HepG2 (cell line): Measurements from ENCODE around the gene GGNBP2. TPM values are rescaled to one million over a fixed set of nuclear protein-coding genes. Genes with fewer than 3 reads are reported as not detected.

Source experiments
- BRD4 ChIP-seq: sonication (generic); formaldehyde crosslinking; IDR thresholded peaks from 2 replicates; pipeline ENCODE4 v1.4.0; 2020; ENCODE audit warnings: missing genetic modification reagents
- KDM1A ChIP-seq: IDR thresholded peaks from 2 replicates; pipeline ENCODE4 v1.6.1; 2016; ENCODE audit warnings: missing compliant biosample characterization
- KDM3A ChIP-seq: IDR thresholded peaks from 2 replicates; pipeline ENCODE4 v1.6.1; 2018; ENCODE audit warnings: low read depth, missing compliant biosample characterization
- KLF16 ChIP-seq, 2 experiments: sonication (generic) in 1 of 2; formaldehyde crosslinking in 1 of 2; IDR thresholded peaks; 2 replicates each; pipeline versions ENCODE4 v1.6.1 to v1.8.0; 2016 to 2023; ENCODE audit warnings: missing genetic modification reagents in 2 of 2, missing compliant biosample characterization in 1 of 2
- KMT2B ChIP-seq: IDR thresholded peaks from 2 replicates; pipeline ENCODE4 v1.6.1; 2016; ENCODE audit warnings: missing genetic modification reagents, missing compliant biosample characterization
- MAZ ChIP-seq, 2 experiments: sonication (generic) in 1 of 2; formaldehyde crosslinking in 1 of 2; IDR thresholded peaks; 2 replicates each; pipeline versions ENCODE4 v1.5.0 to v1.6.1; 2012 to 2020; ENCODE audit warnings: low read depth in 2 of 2, mild to moderate bottlenecking in 2 of 2, borderline replicate concordance in 1 of 2, improper control_type of control experiment in 1 of 2, low read length in 1 of 2, missing genetic modification reagents in 1 of 2, moderate library complexity in 1 of 2
- MIER3 ChIP-seq: IDR thresholded peaks from 2 replicates; pipeline ENCODE4 v1.6.1; 2016; ENCODE audit warnings: missing compliant biosample characterization, borderline replicate concordance
- MYNN ChIP-seq: sonication (generic); formaldehyde crosslinking; IDR thresholded peaks from 2 replicates; pipeline ENCODE4 v1.4.0; 2020; ENCODE audit warnings: mild to moderate bottlenecking, low read depth, missing genetic modification reagents
- PBX2 ChIP-seq: IDR thresholded peaks from 2 replicates; pipeline ENCODE4 v1.6.1; 2016; ENCODE audit warnings: control low read depth
- REL ChIP-seq: sonication (generic); formaldehyde crosslinking; conservative IDR thresholded peaks from 2 replicates; pipeline ENCODE4 v1.8.0; 2022; ENCODE audit warnings: mild to moderate bottlenecking, missing genetic modification reagents, moderate library complexity
- THYN1 ChIP-seq: sonication (generic); formaldehyde crosslinking; IDR thresholded peaks from 2 replicates; pipeline ENCODE4 v1.8.1; 2023; ENCODE audit warnings: low read depth, mild to moderate bottlenecking, moderate library complexity, missing genetic modification reagents, borderline replicate concordance
- TRIM22 ChIP-seq: fragments of 450-650 bp; IDR thresholded peaks from 2 replicates; pipeline ENCODE4 v1.6.1; 2017
- UBTF ChIP-seq: sonication (generic); formaldehyde crosslinking; IDR thresholded peaks from 2 replicates; pipeline ENCODE4 v1.4.0; 2020; ENCODE audit warnings: mild to moderate bottlenecking, missing genetic modification reagents
- ZBTB34 ChIP-seq: sonication (generic); formaldehyde crosslinking; IDR thresholded peaks from 2 replicates; pipeline ENCODE4 v1.8.0; 2022; ENCODE audit warnings: mild to moderate bottlenecking, missing genetic modification reagents
- ZNF160 ChIP-seq: sonication (generic); formaldehyde crosslinking; IDR thresholded peaks from 2 replicates; pipeline ENCODE4 v1.8.0; 2022; ENCODE audit warnings: mild to moderate bottlenecking, inconsistent platforms, missing genetic modification reagents
- ZNF280B ChIP-seq: sonication (generic); formaldehyde crosslinking; IDR thresholded peaks from 2 replicates; pipeline ENCODE4 v1.5.0; 2020; ENCODE audit warnings: missing genetic modification reagents, mild to moderate bottlenecking, borderline replicate concordance
- ZNF713 ChIP-seq: sonication (generic); formaldehyde crosslinking; IDR thresholded peaks from 2 replicates; pipeline ENCODE4 v1.4.0; 2020; ENCODE audit warnings: mild to moderate bottlenecking, missing genetic modification reagents
- ZNF746 ChIP-seq: sonication (generic); formaldehyde crosslinking; IDR thresholded peaks from 2 replicates; pipeline ENCODE4 v1.8.0; 2022; ENCODE audit warnings: mild to moderate bottlenecking, missing genetic modification reagents
- ZNF781 ChIP-seq: sonication (generic); formaldehyde crosslinking; IDR thresholded peaks from 2 replicates; pipeline ENCODE4 v1.5.1; 2020; ENCODE audit warnings: borderline replicate concordance, mild to moderate bottlenecking, missing genetic modification reagents; ENCODE audit errors: not compliant biosample characterization
- ZNF879 ChIP-seq: sonication (generic); formaldehyde crosslinking; IDR thresholded peaks from 2 replicates; pipeline ENCODE4 v1.8.1; 2023; ENCODE audit warnings: missing genetic modification reagents
- polyA plus RNA-seq, 8 experiments: library from polyadenylated mRNA; depleted of rRNA in 3 of 8; stranded (reverse) in 7 of 8; unstranded in 1 of 8; fragments of >200 nt; fragmentation: Illumina TruSeq in 4 of 8; extraction: Trizol in 4 of 8; gene quantifications; 2 replicates each; pipeline versions ENCODE4 v1.2.1 to v1.2.3, GENCODE V29; 2011 to 2016; ENCODE audit warnings: low read depth in 4 of 8, missing spikeins in 1 of 8, mixed read lengths in 1 of 8; ENCODE audit not compliant: insufficient read depth in 1 of 8
- total RNA-seq, 5 experiments: library from RNA; depleted of rRNA; stranded (reverse); fragments of >200 nt; fragmentation: Illumina TruSeq; extraction: Trizol; gene quantifications; 2 replicates each; pipeline ENCODE4 v1.2.3, GENCODE V29; 2016; ENCODE audit warnings: low read depth in 1 of 5

GGNBP2 gene
- total and polyA plus RNA-seq, 2 of the 13 experiments (the other 11 are each of a cell fraction or from before 2014, with no cell fraction given) = 53.3 to 84.2 TPM

- peak; percentile 89 for TF ChIP-seq UBTF (CRISPR knock-in tag)
- TF ChIP-seq ZNF879 (CRISPR knock-in tag) = no peak
- TF ChIP-seq BRD4 = 0 out of 2 replicates have a peak, but pooled peaks have one; percentile 22
- peak; percentile 95 for TF ChIP-seq ZNF746 (CRISPR knock-in tag)
- TF ChIP-seq MYNN (CRISPR knock-in tag) = 0 out of 2 replicates have a peak, but pooled peaks have one; percentile 34
- no peak for TF ChIP-seq ZNF713 (CRISPR knock-in tag)
- no peak for TF ChIP-seq ZNF781 (CRISPR knock-in tag)
- TF ChIP-seq MIER3 (CRISPR knock-in tag) = peak; percentile 69; the same call in 1 of the 2 replicates
- TF ChIP-seq KLF16 (CRISPR knock-in tag; IDR thresholded peaks at IDR 0.05) = peak in 1 of 2 experiments; percentile 63; a peak in 2 of 4 replicates
- no peak for TF ChIP-seq KDM1A (CRISPR knock-in tag)
- peak; percentile 52; the same call in 1 of the 2 replicates for TF ChIP-seq KDM3A
- TF ChIP-seq REL (CRISPR knock-in tag) = no peak; the same call in 1 of the 2 replicates
- peak; percentile 100 for TF ChIP-seq MAZ (IDR thresholded peaks at IDR 0.05; ENCODE audit: borderline replicate concordance, low read depth, low read length)
- TF ChIP-seq MAZ (CRISPR knock-in tag; IDR thresholded peaks at IDR 0.05; ENCODE audit: low read depth) = peak; percentile 97
- no peak for TF ChIP-seq THYN1
- TF ChIP-seq ZNF160 (CRISPR knock-in tag) = no peak
- TF ChIP-seq TRIM22 = no peak
- peak; percentile 91 for TF ChIP-seq ZNF280B (CRISPR knock-in tag)
- TF ChIP-seq KMT2B (CRISPR knock-in tag) = peak; percentile 96
- TF ChIP-seq ZBTB34 (CRISPR knock-in tag) = no peak
- no peak for TF ChIP-seq PBX2 (CRISPR knock-in tag)
Measured at GRCh38 chr17:36545465-36546417, 1.0 kb downstream of the GGNBP2 start (continued).
